Activated CD8-positive, alpha-beta memory T cell treated with anti-CD3 and anti-CD28 coated beads, Interleukin-2, amount 50 U/mL, for 48 hours (primary cell): ENCODE measurements around the gene UBE2O.
A peak's percentile ranks its signal among the peaks of the same experiment; 100 is the strongest.
"Not testable (repeated sequence)": the region's sequence is repeated elsewhere in the genome, so short reads cannot be mapped to it uniquely, and the experiment has no call there.

Source experiments
- DNase-seq: peaks from one replicate; pipeline ENCODE4 v3.0.0-alpha.2; 2020

UBE2O gene

GRCh38 chr17:76366247-76366646 lies 86.7 kb downstream of the UBE2O start:
- DNase-seq = no peak

- DNase-seq = no peak
Measured at GRCh38 chr17:76365256-76365903, 87.6 kb downstream of the UBE2O start.

- no peak for DNase-seq
Measured at GRCh38 chr17:76363107-76363842, 89.7 kb downstream of the UBE2O start.

- DNase-seq = no peak
Measured at GRCh38 chr17:76360461-76360860, 92.5 kb downstream of the UBE2O start.

GRCh38 chr17:76359776-76360175 lies 93.2 kb downstream of the UBE2O start:
- DNase-seq = not testable (repeated sequence)

- DNase-seq = no peak
Measured at GRCh38 chr17:76359375-76359774, 93.6 kb downstream of the UBE2O start.

- no peak for DNase-seq
Measured at GRCh38 chr17:76357597-76358158, 95.3 kb downstream of the UBE2O start.

GRCh38 chr17:76356803-76357456 lies 96.0 kb downstream of the UBE2O start:
- no peak for DNase-seq

- DNase-seq = no peak
Measured at GRCh38 chr17:76354747-76355310, 98.1 kb downstream of the UBE2O start.

- DNase-seq = no peak
Measured at GRCh38 chr17:76354317-76354729, 98.6 kb downstream of the UBE2O start.

GRCh38 chr17:76353599-76354316 lies 99.2 kb downstream of the UBE2O start, which contains the start of gene PRPSAP1:
TSS of gene PRPSAP1 (minus strand) at chr17:76353916. CDS start at chr17:76353703, 213 bp downstream.
- DNase-seq = peak; percentile 90

- peak; percentile 65 for DNase-seq
Measured at GRCh38 chr17:76353004-76353598, 99.9 kb downstream of the UBE2O start.

GRCh38 chr17:76351526-76352071 lies 101.4 kb downstream of the UBE2O start:
- DNase-seq = no peak

- DNase-seq = no peak
Measured at GRCh38 chr17:76350463-76350862, 102.5 kb downstream of the UBE2O start.

- not testable (repeated sequence) for DNase-seq
Measured at GRCh38 chr17:76346936-76347335, 106.0 kb downstream of the UBE2O start.

- DNase-seq = no peak
Measured at GRCh38 chr17:76345377-76345974, 107.5 kb downstream of the UBE2O start.

- DNase-seq = no peak
Measured at GRCh38 chr17:76343106-76343505, 109.8 kb downstream of the UBE2O start.

- DNase-seq = no peak
Measured at GRCh38 chr17:76341301-76341700, 111.7 kb downstream of the UBE2O start.
